Measurements from ENCODE around the gene MIGA2.

Gene MIGA2

GRCh38 chr9:129102791-129103594 lies 66.6 kb downstream of the MIGA2 start:
- Histone ChIP-seq H3K9ac (no peak overlapping the region), H2AFZ (peak overlapping the region; percentile 25), H3K4me1 (peaks cover 14% of the 10 kb centered on the region), H3K36me3 (ENCODE audit: control insufficient read depth, insufficient read depth, low read length) (no peaks in the 10 kb centered on the region), H3K9me3 (ENCODE audit: control insufficient read depth, low read length) (no peaks in the 10 kb centered on the region), H3K27me3 (ENCODE audit: control insufficient read depth, insufficient read depth, low read length) (no peaks in the 10 kb centered on the region), H3K4me2 (ENCODE audit: low read length) (peak overlapping the region; percentile 50), H3K27ac (peak overlapping the region; percentile 82), H3K4me3 (ENCODE audit: low read depth, low read length) (no peak overlapping the region), H3K79me2 (no peaks in the 10 kb centered on the region)
- TF ChIP-seq CTCF (IDR thresholded peaks at IDR 0.05), result peak; percentile 48

- Histone ChIP-seq H3K79me2 (no peaks in the 10 kb centered on the region), H3K27ac (peak overlapping the region; percentile 82), H3K27me3 (ENCODE audit: control insufficient read depth, insufficient read depth, low read length) (no peaks in the 10 kb centered on the region), H3K9me3 (ENCODE audit: control insufficient read depth, low read length) (no peaks in the 10 kb centered on the region), H3K4me2 (ENCODE audit: low read length) (peak overlapping the region; percentile 50), H3K36me3 (ENCODE audit: control insufficient read depth, insufficient read depth, low read length) (no peaks in the 10 kb centered on the region), H3K4me3 (ENCODE audit: low read depth, low read length) (no peak overlapping the region), H3K4me1 (peaks cover 14% of the 10 kb centered on the region), H2AFZ (peak overlapping the region; percentile 25), H3K9ac (no peak overlapping the region)
- no peak for TF ChIP-seq CTCF (IDR thresholded peaks at IDR 0.05)
These were observed 67.2 kb downstream of the MIGA2 start for GRCh38 chr9:129103595-129103965.

- H3K79me2 ChIP-seq, result no peaks in the 10 kb centered on the region
- peak overlapping the region; percentile 50 for H3K4me2 ChIP-seq (ENCODE audit: low read length)
- H3K27me3 ChIP-seq (ENCODE audit: control insufficient read depth, insufficient read depth, low read length), result no peaks in the 10 kb centered on the region
- no peak overlapping the region for H2AFZ ChIP-seq
- peak overlapping the region; percentile 82 for H3K27ac ChIP-seq
- no peak overlapping the region for H3K4me3 ChIP-seq (ENCODE audit: low read depth, low read length)
- H3K4me1 ChIP-seq, result peaks cover 14% of the 10 kb centered on the region
- H3K36me3 ChIP-seq (ENCODE audit: control insufficient read depth, insufficient read depth, low read length), result no peaks in the 10 kb centered on the region
- TF ChIP-seq CTCF (IDR thresholded peaks at IDR 0.05), result no peak
- no peak overlapping the region for H3K9ac ChIP-seq
- no peaks in the 10 kb centered on the region for H3K9me3 ChIP-seq (ENCODE audit: control insufficient read depth, low read length)
These were observed 67.6 kb downstream of the MIGA2 start for GRCh38 chr9:129104051-129104450.

- Histone ChIP-seq H3K4me1 (peaks cover 14% of the 10 kb centered on the region), H2AFZ (no peak overlapping the region), H3K79me2 (no peaks in the 10 kb centered on the region), H3K4me3 (ENCODE audit: low read depth, low read length) (no peak overlapping the region), H3K9ac (no peak overlapping the region), H3K9me3 (ENCODE audit: control insufficient read depth, low read length) (no peaks in the 10 kb centered on the region), H3K27ac (no peak overlapping the region), H3K4me2 (ENCODE audit: low read length) (no peak overlapping the region), H3K36me3 (ENCODE audit: control insufficient read depth, insufficient read depth, low read length) (no peaks in the 10 kb centered on the region), H3K27me3 (ENCODE audit: control insufficient read depth, insufficient read depth, low read length) (no peaks in the 10 kb centered on the region)
- no peak for TF ChIP-seq CTCF (IDR thresholded peaks at IDR 0.05)
These were observed 69.7 kb downstream of the MIGA2 start for GRCh38 chr9:129105857-129106694.
